NCI-H1048 (cell line): Measurements from ENCODE around the gene TBC1D8.
"Not testable (repeated sequence)": the region's sequence is repeated elsewhere in the genome, so short reads cannot be mapped to it uniquely, and the experiment has no call there.

Experiments used
- DNase-seq: peaks from one replicate; lab custom pipeline; 2025; lab: John Stamatoyannopoulos, UW

TBC1D8 gene

GRCh38 chr2:101151146-101151858, at the start of gene TBC1D8:
Gene TBC1D8, minus strand, starts transcription at chr2:101151382. Its CDS starts 129 bp downstream, at chr2:101151253.
- peak; percentile 72 for DNase-seq

- DNase-seq, result no peak
These were observed 49.5 kb upstream of the TBC1D8 start for GRCh38 chr2:101200676-101201075.

GRCh38 chr2:101199251-101199791, 48.1 kb upstream of the TBC1D8 start:
- DNase-seq, result no peak

GRCh38 chr2:101197814-101198213, 46.6 kb upstream of the TBC1D8 start:
- DNase-seq, result no peak

GRCh38 chr2:101197215-101197745, 46.1 kb upstream of the TBC1D8 start:
- no peak for DNase-seq

- no peak for DNase-seq
These were observed 44.9 kb upstream of the TBC1D8 start for GRCh38 chr2:101195871-101196661.

GRCh38 chr2:101193033-101193626, 41.9 kb upstream of the TBC1D8 start:
- DNase-seq, result no peak

- DNase-seq, result no peak
These were observed 39.8 kb upstream of the TBC1D8 start for GRCh38 chr2:101190747-101191516.

- DNase-seq, result no peak
These were observed 37.7 kb upstream of the TBC1D8 start for GRCh38 chr2:101188683-101189405.

GRCh38 chr2:101187131-101187530, 35.9 kb upstream of the TBC1D8 start:
- DNase-seq, result no peak

GRCh38 chr2:101185656-101186055, 34.5 kb upstream of the TBC1D8 start:
- DNase-seq, result no peak

- DNase-seq, result no peak
These were observed 33.9 kb upstream of the TBC1D8 start for GRCh38 chr2:101185085-101185484.

GRCh38 chr2:101179982-101180381, 28.8 kb upstream of the TBC1D8 start:
- no peak for DNase-seq

- no peak for DNase-seq
These were observed 25.6 kb upstream of the TBC1D8 start for GRCh38 chr2:101176803-101177202.

GRCh38 chr2:101175991-101176390, 24.8 kb upstream of the TBC1D8 start:
- DNase-seq, result no peak

- no peak for DNase-seq
These were observed 22.6 kb upstream of the TBC1D8 start for GRCh38 chr2:101173707-101174295.

GRCh38 chr2:101169822-101170221, 18.6 kb upstream of the TBC1D8 start:
- not testable (repeated sequence) for DNase-seq

GRCh38 chr2:101168706-101169105, 17.5 kb upstream of the TBC1D8 start:
- no peak for DNase-seq

- not testable (repeated sequence) for DNase-seq
These were observed 16.4 kb upstream of the TBC1D8 start for GRCh38 chr2:101167532-101167931.

- DNase-seq, result no peak
These were observed 12.8 kb upstream of the TBC1D8 start for GRCh38 chr2:101164021-101164420.
